ENCODE results near the gene HIVEP1. TPM values are rescaled to one million over a fixed set of nuclear protein-coding genes. Genes with fewer than 3 reads are reported as not detected.

The HIVEP1 gene
- polyA plus RNA-seq, 3 donors: 3.8 to 13.9 (median 5.5) TPM

DNA sequence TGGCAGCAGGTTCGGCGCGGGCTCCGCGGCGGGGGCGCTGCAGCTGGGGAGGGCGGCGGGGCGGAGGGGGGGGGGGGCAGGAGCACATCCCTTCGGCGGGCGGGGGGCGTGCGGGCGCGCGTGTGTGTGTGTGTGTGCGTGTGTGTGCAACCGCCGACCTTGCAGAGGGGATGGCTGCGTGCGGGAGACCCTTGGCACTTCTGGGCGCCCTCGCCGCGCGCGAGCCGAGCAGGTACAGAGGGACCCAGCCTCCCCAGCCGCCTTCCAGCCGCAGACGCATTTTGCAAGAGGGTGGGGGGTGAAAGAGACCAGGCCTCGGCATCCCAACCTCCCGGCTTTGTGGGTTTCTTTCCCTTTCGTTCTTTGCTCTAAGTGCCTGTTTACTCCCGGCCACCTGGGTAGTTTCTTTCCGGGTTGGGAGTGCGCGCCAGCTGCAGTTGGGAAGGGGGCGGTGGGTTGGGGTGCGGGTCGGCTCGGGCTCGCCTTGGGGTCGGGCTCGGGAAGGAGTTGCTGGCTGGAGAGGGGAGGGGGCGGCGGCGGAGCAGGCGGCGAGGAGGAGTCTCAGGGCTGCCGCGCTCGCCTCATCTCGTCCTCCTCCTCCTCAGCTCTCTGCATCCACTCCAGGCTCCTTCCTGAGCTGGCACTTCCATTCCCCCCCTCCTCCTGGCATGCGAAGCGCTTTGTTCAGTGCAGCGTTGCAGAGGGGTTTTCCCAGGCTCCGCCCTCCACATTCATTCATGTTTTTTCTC, 620 bp downstream of the HIVEP1 start:
- peak overlapping the region; percentile 99 for H3K27ac ChIP-seq (ENCODE audit: low read depth, low read length)
- WGBS, 3 donors: 0 to 1% (median 0%) methylated on average over 37 to 55 of the region's 60 CpGs

DNA sequence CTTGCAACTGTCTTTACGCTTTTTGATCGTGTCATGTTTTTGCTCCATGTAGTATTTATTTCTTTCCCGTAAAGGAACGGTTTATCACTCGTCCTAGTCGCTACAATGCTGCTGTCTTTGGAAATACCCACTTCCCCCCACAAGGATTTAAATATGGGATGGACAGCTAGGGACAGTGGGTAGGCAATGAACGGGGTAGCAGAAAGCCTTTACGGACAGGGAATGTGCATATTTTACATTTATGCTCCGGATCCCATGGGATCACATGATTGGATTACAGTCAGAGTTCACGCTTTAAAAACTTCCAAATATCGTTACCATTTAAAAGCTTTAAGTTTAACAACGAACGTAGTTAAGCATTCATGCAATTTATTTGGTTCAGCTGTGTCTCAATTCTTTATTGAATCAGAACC, 1.2 kb downstream of the HIVEP1 start:
- H3K27ac ChIP-seq (ENCODE audit: low read depth, low read length): no peak overlapping the region
- 2 to 5% (median 5%) methylated on average over 13 of the region's 13 CpGs for WGBS, 3 donors

GRCh38 chr6:12014027-12014872, 2.1 kb downstream of the HIVEP1 start:
- whole genome bisulfite sequencing, 3 donors: 65 to 82% (median 77%) methylated on average over 8 of the region's 8 CpGs
- no peak overlapping the region for H3K27ac ChIP-seq (ENCODE audit: low read depth, low read length)

DNA sequence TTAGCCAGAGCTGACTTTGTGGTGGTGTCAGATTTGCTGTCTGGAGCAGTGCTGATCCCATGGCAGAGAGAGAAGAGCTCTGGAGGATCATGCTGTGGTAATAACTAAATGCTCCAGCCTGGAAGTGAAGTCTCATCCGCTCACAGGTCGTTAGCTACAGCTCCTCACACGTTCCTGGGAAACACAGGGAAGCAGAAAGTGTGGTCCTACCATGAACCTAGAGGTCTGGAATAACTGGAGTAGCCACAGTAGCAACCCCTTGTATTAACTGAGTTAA, 2.7 kb downstream of the HIVEP1 start:
- 94 to 97% (median 97%) methylated on average over 3 of the region's 3 CpGs for WGBS, 3 donors
- H3K27ac ChIP-seq (ENCODE audit: low read depth, low read length): no peak overlapping the region

- H3K27ac ChIP-seq (ENCODE audit: low read depth, low read length): no peak overlapping the region
- 91 to 97% (median 93%) methylated on average over 10 of the region's 10 CpGs for WGBS, 3 donors
Measured at GRCh38 chr6:12017263-12017662, 5.2 kb downstream of the HIVEP1 start.

DNA sequence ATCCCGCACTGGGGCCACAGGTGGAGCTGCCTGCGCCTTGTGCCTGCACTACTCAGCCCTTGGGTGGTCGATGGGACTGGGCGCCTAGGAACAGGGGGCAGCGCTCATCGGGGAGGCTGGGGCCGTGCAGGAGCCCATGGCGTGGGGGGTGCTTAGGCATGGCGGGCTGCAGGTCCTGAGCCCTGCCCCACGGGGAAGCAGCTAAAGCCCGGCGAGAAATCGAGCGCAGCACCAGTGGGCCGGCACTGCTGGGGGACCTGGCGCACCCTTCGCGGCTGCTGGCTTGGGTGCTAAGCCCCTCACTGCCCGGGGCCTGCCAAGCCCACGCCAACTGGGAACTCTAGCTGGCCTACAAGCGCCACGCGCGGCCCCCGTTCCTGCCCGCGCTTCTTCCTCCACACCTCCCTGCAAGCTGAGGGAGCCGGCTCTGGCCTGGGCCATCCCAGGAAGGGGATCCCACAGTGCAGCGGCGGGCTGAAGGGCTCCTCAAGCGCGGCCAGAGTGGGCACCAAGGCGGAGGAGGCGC, 5.8 kb downstream of the HIVEP1 start:
- H3K27ac ChIP-seq (ENCODE audit: low read depth, low read length): no peak overlapping the region
- WGBS, 3 donors: 94 to 97% (median 96%) methylated on average over 32 to 34 of the region's 34 CpGs

DNA sequence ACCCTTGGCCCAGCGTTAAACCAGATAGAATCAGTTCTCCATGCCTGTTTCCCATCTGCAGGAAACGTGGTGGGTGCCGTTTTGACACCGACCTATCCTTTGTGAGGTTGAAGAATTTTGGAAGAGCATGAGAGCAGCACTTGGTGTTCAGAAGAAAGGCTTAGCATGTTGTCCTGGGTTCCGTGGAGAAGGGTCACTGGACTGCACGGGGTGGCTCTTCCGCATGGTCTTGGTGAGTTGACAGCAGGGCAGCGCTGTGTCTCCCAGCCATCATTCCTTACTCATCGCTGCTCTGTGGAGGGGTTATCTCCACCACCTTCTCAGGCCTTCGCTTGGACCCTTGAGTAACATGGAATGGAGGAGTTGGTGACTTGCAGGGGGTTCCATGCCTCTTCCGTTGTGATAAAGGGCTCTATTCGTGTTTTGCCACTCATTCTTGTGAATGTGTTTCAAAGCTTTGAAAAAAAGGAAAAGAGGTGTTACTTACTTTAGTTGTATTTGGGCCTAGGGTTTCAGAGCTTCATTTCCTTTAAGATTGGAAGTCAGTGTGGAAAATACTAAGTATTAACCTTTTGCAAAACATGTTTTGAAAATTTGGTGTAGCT, 8.2 kb downstream of the HIVEP1 start:
- WGBS, 3 donors: 91 to 93% (median 92%) methylated on average over 12 of the region's 12 CpGs
- H3K27ac ChIP-seq (ENCODE audit: low read depth, low read length): no peak overlapping the region

GRCh38 chr6:12022481-12022880, 10.4 kb downstream of the HIVEP1 start:
- 93 to 100% (median 97%) methylated on average over 1 of the region's 1 CpG for WGBS, 3 donors
- no peak overlapping the region for H3K27ac ChIP-seq (ENCODE audit: low read depth, low read length)

DNA sequence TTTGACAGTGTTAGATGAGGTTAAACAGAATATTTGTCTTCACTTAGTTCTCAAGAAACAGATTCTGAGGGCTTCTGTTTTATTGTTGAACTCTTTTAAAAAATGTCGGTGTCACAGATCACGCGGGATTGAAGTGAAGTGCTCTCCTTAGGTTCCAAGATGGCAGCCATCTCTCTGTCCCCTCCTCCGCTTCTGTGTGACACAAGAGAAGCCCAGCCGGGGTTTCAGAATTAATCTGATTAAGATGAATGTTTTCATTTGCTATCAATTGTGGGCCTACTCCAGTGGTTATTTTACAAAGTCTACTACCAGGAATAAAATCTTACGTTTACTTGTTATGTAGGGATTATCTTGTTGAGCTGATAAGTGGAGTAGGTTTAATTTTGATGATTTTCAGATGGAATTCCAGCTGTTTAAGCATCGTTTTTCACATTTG, 10.9 kb downstream of the HIVEP1 start:
- 69 to 86% (median 79%) methylated on average over 7 of the region's 7 CpGs for WGBS, 3 donors
- no peak overlapping the region for H3K27ac ChIP-seq (ENCODE audit: low read depth, low read length)

DNA sequence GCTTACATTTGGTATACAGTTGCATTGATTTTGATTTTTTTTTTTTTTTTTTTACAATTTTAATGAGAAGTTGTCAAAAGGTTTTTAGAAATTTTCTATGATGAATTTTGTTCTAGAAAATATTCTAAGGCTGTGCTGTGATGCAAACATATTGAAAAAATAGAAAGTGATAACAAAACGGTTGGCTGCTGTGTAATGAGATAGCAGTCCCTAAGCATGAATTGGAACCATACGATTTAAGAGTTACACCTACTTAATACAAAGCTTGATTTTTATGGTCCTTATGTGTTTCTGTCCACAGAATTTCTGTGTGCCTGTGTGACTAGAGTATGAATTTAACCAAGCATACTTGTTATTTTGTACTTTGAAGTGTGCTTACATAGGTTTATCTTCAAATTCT, 12.1 kb downstream of the HIVEP1 start:
- WGBS, 3 donors: 44 to 69% (median 66%) methylated on average over 2 of the region's 2 CpGs
- H3K27ac ChIP-seq (ENCODE audit: low read depth, low read length): no peak overlapping the region

DNA sequence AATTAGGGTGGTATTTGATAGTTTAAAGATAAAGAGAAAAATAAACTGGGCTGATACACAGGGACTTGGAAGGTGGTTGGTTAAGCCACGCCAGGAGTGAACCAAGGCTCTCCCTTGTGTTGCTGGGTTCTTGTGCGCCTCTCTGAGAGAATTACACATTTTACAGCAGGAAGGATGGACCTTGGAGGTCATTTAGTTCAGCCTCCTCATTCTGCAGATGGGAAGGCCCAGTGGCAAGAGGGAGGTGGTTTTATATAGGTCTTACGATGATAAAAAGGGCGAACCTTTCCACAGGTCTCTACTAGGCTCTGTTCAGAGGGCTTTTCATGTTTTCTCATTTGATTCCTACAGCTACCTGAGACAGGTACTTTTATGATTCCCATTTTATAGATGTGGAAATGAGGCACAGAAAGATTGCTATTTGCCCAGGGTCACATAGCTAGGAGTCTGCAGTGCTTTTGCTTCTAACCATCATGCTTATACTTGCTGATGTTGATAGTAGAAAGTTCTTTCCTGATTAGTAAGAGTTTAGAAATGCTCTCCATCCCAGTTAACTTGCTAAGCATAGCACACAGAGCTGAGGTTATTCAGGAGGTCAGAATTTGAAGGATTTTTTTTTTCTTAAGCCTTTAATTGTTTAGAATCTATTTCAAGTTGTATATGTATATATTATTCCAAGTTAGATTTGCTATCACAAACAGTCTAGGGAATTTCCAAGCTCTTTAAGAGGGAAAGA, 12.8 kb downstream of the HIVEP1 start:
- whole genome bisulfite sequencing, 3 donors: 64 to 99% (median 90%) methylated on average over 4 of the region's 4 CpGs
- no peak overlapping the region for H3K27ac ChIP-seq (ENCODE audit: low read depth, low read length)

- WGBS, 3 donors: 64 to 83% (median 64%) methylated on average over 4 of the region's 4 CpGs
- no peak overlapping the region for H3K27ac ChIP-seq (ENCODE audit: low read depth, low read length)
Measured at GRCh38 chr6:12026120-12026519, 14.0 kb downstream of the HIVEP1 start.

DNA sequence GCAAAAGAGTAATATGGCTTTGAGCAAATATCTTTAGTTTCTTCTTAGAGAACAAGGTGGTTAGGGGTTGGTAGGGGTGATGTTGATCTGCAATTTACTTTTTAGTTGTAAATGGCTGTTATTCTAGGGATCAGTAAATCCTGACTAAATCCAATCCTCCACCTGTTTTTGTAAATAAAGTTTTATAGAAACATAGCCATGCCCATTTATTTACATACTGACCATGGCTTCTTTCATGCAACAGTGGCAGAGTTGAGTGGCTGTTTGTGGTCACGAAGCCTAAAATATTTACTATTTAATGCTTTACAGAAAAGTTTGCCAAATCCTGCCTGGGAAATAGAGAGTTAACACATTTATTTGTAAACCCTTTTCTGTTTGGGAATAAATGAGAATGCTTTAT, 14.7 kb downstream of the HIVEP1 start:
- WGBS, 3 donors: 93 to 99% (median 98%) methylated on average over 1 of the region's 1 CpG
- no peak overlapping the region for H3K27ac ChIP-seq (ENCODE audit: low read depth, low read length)

GRCh38 chr6:12028213-12028612, 16.1 kb downstream of the HIVEP1 start:
- H3K27ac ChIP-seq (ENCODE audit: low read depth, low read length): no peak overlapping the region
- 96 to 97% (median 96%) methylated on average over 4 of the region's 4 CpGs for WGBS, 3 donors

GRCh38 chr6:12029979-12030737, 18.0 kb downstream of the HIVEP1 start:
- no peak overlapping the region for H3K27ac ChIP-seq (ENCODE audit: low read depth, low read length)
- 95 to 97% (median 97%) methylated on average over 4 of the region's 4 CpGs for WGBS, 3 donors

DNA sequence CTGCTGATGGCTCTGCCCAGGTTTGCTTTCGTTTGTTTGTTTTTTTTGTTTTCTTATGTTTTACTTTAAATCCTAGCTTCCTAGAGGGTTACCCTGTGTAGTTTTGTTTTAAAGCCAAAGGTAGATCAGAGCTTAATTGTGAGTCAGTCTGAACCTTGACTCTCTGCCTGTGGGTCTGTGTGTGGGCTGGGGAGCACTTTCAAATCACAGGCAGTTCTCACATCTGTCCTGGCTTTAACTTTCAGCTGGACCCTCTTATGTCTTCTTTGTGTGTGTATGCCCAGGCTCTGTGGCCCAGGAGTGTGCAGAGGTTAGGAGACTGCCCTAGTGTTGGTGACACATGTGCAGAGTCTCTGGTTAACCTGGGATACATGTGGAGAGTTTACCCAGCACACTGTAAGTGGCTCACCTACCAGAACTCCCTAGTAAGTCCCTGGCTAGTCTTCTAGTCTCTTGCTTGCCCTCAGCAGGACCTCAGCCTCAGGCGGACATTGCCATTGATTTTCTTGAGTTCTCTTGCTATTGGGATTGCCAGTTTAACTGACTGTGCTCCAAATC, 19.0 kb downstream of the HIVEP1 start:
- 74 to 97% (median 97%) methylated on average over 2 of the region's 2 CpGs for WGBS, 3 donors

GRCh38 chr6:12032783-12033573, 20.9 kb downstream of the HIVEP1 start:
- WGBS, 3 donors: 61 to 68% (median 67%) methylated on average over 8 of the region's 8 CpGs
- no peak overlapping the region for H3K27ac ChIP-seq (ENCODE audit: low read depth, low read length)

More for the DNA sequence above, 19.0 kb downstream of the HIVEP1 start:
- no peak overlapping the region for H3K27ac ChIP-seq (ENCODE audit: low read depth, low read length)
